GM18867 (cell line): ENCODE data around the gene ZNF107.

Experiments
- ATAC-seq: cut with Tn5 transposase; IDR thresholded peaks from one replicate; pipeline ENCODE4 v1.9.1; 2021; ENCODE audit warnings: mild to moderate bottlenecking, moderate library complexity; ENCODE audit not compliant: unreplicated experiment

Gene ZNF107

DNA sequence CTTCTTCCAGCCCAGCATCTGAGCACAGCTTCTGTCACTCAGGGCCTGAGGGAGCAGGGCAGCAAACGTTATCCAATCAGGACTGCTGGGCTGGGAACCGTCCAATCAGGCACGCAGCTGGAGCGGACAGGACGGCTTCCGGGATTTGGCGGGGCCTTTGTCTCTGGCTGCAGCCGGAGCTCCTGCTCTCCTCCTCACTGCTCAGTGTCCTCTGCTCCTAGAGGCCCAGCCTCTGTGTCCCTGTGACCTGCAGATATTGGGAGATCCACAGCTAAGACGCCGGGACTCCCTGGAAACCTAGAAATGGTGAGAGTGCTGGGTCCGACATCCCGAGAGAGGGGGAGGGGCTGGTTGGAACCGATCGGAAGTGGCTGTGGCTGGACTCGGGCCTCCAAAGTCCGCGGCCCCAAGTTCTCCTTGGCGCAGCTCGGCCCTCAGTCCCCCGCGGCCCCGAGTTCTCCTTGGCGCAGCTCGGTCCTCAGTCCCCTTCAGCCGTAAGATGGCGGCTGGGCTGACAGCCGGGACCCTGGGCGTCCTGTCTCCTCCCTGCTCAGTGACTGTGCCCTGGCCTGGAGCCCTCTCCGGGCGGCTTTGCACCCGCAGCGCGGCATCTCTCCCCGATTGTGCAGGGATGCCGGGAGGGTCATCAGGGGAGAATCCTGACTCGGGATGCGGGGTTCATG lies at the start of gene ZNF107:
Gene ZNF107, plus strand, starts transcription at position 154 of the 683 bp plus-strand sequence. Its CDS starts 150 bp downstream, at position 304.
- ATAC-seq: peak; percentile 99

GRCh38 chr7:64618785-64619456 lies 47.0 kb upstream of the ZNF107 start:
- no peak for ATAC-seq

DNA sequence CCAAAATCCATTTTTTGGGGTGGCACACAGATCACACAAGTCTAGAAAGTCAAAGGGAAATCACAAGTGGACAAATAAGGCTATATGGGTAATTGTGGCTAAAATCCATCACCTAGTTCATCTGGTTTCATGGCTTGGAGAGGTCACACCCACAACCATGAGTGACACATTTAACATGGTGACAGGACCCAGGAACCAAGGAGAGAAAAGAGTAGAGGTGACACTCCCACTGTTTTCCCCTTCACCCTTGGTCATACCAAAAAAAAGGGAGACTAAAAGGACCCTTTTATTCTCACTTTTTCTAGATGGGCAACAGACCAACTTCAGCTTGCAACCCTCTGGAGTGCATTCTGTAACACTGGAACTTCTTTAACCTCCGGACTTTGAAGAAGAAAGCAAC lies 46.2 kb upstream of the ZNF107 start:
- no peak for ATAC-seq

DNA sequence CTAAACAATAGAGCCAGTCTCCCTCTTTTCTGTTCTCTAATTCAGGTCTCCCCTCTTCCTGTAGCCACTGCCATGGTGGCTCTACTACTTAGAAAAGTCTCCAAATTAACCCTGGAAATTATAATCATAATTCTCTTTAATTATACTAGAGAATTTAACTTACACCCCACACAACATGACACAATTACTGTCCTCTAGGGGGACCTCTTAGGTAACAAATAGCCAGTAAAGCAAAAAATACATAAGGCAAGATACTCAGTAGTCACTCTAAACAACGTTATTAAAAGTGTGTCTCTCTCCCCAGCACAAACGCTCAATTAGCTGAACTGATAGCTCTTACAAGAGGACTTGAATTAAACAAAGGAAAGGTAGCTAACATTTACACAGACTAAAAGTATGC lies 44.3 kb upstream of the ZNF107 start:
- ATAC-seq: no peak

DNA sequence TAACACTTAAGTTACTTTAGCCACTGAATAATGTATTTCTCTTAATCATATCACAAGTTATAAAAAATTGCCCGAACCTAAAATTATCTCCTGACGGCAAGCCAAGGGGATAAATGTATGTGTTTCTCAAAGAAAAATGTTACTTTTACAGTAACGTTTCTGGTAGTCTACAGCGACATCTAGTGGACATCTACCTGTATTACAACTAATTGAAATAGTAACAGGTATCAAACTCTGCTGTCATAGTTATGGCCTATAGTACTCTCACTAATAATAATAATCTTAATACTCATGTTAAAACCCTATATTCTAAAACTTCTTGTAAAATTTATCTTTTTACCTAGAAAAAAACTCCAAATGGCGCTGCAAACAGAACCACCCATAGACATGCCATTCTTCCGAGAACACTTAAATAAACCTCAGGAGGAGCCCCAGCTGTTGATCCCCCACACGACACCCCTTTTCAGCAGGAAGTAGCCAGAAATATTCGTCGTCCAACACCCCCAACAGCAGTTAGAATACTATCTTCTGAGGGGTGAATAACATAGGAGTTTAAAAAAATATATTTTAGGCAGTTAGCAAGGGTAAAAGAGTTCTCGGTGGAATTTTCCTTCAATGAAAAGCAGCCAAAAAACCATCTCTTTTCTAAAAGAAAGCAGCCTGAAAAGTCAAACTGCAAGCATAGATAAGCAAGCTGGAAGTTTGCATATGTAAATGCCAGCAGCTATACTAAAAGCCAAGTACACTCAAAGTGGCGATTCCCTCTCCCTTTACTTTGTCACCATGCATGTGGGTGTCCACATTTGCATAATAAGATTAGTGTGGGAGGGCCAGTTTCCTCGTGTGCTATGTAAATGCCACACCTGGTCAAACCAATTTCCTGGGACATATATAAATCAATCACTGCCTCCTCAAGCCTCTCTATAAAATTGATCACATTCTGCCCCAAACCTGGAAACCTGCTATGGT lies 40.5 kb upstream of the ZNF107 start:
- ATAC-seq: no peak

DNA sequence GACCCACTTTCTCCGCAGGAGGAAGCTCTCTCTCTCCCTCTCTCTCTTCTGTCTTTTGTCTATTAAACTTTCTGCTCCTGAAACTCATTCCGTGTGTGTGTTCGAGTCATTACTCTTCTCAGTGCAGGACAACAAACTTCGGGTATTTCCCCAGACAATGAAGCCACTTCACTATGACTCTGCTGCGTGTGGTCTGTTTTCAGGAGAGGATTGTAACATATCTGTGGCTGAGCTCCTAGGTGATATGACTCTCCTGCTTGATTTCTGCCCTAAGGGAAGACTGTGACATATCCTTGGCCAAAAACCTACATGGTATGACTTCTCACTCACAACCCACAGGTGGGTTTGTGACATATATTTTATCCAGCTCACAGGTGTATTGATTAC lies 39.9 kb upstream of the ZNF107 start:
- ATAC-seq: no peak

- no peak for ATAC-seq
Measured at GRCh38 chr7:64626557-64626956, 39.4 kb upstream of the ZNF107 start.

DNA sequence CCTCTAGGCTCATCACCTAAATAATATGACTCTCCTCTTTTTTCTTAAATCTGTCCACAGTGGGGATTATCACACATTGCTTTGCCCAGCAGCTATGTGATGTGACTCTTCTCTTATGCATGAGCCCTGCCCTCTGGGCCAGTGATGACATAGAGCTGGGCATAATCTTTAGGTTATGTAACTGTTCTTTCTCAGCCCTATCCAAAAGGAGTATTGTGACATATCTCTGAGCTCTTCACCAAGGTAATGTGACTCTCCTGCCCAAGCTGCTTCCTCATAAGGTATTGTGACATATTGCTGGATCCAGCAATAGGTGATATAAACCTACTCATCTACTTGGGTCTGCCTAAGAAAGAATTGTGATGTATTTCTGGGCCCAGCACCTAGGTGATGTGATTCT lies 37.7 kb upstream of the ZNF107 start:
- no peak for ATAC-seq

DNA sequence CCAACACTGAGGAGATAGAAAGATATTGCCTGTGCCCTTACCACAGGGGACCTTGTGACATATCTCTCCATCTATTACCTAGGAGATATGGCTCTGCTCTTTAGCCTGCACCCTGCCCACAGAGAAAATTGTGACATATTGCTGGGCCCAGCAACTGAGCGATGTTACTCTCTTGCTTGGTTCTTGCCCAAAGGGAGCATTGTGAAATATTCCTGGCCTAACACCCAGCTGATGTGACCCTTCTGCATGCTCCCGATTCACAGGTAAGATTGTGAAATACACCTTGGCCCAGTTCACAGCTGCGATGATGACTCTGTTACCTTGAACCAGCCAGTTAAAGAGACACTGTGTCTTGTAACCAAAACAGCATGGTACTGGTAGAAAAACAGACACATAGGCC lies 37.2 kb upstream of the ZNF107 start:
- no peak for ATAC-seq

- no peak for ATAC-seq
Measured at GRCh38 chr7:64630496-64630895, 35.4 kb upstream of the ZNF107 start.

DNA sequence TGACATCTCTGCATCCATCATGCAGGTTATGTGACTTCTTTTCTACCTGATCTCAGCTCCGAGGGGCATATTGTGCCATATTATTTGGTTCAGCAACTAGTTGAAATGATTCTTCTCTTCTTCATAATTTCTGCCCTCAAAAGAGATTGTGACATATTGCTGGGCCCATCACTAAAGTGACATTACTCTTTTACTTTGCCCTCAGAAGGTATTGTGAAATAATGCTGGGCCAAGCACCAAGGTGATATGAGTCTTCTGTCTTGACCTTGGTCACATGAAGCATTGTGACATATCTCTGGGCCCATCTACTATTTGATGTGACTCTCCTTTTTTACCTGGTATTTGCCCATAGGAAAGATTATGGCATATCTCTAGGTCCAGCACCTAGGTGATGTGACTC lies 33.9 kb upstream of the ZNF107 start:
- no peak for ATAC-seq

DNA sequence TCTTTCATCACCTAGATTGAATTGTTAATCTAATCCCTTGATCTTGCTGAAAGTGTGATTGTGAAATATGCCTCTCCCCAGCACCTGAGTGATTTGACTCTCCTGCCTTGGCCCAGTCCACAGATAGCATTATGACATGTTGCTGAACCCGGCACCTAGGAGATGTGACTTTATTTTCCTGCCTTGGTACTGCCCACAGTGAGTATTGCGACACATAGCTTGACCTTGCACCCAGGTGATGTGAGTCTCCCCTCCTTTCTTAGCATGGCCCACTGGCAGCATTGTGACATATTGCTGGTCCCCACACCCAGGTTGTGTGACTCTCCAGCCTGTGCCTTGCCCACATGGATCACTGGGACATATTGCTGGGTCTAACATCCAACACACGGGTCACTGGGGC lies 32.5 kb upstream of the ZNF107 start:
- no peak for ATAC-seq

GRCh38 chr7:64634406-64635062 lies 31.4 kb upstream of the ZNF107 start:
- ATAC-seq: no peak

- no peak for ATAC-seq
Measured at GRCh38 chr7:64636386-64636785, 29.5 kb upstream of the ZNF107 start.

GRCh38 chr7:64637521-64638445 lies 28.1 kb upstream of the ZNF107 start:
- ATAC-seq: no peak

DNA sequence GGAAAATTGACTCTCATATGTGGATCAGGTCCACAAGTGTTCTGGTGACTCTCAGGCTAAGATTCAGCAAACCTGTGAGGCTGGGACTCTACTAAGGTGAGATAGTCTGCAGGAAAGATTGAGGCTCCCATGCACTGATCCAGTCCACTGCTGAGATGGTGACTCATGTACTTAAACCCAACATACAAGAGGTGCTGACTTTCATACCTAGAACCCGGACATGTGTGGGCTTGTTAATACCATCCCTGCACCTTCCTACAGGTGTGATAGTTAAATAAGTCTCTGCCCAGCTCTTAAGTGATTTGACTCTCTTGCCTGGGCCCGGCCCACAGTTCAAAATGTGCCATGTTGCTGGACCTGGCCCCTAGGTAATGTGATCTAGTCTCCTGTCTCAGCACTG lies 27.1 kb upstream of the ZNF107 start:
- no peak for ATAC-seq

DNA sequence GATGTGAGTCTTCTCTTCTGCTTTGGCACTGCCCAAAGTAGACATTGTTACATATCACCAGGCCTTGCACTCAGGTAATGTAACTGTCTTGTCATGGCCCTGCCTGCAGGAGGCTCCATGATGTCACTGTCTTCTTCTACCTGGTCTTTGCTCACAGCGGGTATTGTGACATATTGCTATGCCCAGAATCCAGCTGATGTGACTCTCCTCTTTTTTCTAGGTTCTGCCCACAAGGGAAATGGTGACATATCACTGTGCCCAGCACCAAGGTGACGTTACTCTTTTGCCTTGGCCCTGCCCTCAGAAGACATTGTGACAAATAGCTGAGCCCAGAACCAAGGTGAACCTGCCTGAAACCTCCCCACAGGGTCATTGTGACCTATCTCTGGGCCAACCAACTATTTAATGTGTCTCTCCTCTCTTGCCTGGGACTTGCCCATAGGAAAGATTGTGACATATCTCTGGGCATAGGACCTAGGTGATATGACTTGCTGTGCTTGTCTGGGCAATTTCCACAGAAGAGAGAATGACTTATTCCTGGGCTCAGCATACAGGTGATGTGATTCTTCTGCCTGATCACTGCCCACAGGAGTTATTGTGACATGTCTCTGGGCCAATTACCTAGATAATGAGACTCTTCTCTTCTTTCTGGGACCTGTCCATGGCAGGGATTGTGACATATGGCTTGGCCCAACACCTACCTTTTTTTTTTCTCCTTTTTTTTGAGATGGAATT lies 26.5 kb upstream of the ZNF107 start:
- no peak for ATAC-seq

DNA sequence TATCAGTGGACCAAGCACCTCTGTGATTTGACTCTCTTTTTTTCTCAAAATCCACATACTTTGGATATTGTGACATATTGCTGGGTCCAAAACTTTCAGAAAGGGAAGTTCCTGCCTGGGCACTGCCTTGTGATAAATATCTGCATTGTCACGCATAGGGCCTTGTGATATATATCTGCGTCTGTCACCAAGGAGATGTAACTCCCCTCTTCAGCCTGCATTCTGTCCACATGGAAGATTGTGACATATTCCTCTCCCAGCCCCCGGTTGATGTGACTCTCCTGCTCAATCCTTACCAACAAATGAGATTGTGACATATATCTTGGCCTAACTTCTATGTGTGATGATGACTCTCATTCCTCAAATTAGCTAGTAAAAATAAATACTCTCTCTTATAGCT lies 25.4 kb upstream of the ZNF107 start:
- ATAC-seq: no peak

DNA sequence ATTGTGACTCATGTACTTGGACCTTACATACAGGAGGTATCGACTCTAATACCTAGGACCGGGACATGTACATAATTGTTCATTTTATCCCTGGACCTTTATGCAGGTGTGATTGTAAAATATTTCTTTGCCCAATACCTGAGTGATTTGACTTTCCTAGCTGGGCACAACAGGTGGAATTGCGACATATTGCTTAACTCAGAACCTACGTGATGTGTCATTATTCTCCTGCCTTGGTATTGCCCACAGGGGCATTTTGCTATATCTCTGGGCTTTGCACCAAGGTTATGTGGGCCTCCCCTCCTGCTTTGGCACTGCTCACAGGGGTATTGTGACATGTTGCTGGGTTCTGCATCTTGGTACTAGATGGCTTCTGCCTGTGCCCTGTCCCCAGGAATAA lies 23.9 kb upstream of the ZNF107 start:
- ATAC-seq: no peak
